ENCODE data around the gene HDHD2. TPM values are rescaled to one million over a fixed set of nuclear protein-coding genes. Genes with fewer than 3 reads are reported as not detected.
A peak's percentile ranks its signal among the peaks of the same experiment; 100 is the strongest.
"Not testable (repeated sequence)": the region's sequence is repeated elsewhere in the genome, so short reads cannot be mapped to it uniquely, and the experiment has no call there.

Gene HDHD2
- total RNA-seq, 1 donor from 2014 or later, result 37.7 TPM

DNA sequence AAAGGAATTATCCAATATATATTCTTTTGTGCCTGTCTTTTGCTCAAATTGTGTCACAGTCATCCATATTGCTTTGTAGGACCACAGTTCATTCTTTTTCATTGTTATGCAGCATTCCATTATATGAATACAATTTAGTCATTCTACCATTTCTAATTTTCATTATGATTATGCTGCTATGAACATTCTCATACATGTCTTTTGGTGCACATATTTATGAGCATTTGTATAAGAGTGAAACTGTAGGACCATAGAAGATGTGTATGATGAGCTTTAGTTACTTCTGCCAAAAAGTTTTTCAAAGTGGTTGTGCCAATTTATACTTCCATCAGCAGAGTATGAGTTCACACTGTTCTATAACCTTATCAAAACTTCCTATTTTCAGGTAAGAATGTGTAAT, 18.2 kb upstream of the HDHD2 start:
- H3K9me3 Mint-ChIP-seq, result no peaks in the 10 kb centered on the region
- H3K4me1 Mint-ChIP-seq, result peaks cover 17% of the 10 kb centered on the region
- peaks cover 12% of the 10 kb centered on the region for H3K36me3 Mint-ChIP-seq (ENCODE audit: low read depth)
- no peak for DNase-seq
- H3K4me3 Mint-ChIP-seq, result no peak overlapping the region
- intact Hi-C loops (cut with micrococcal nuclease), result no loop called here
- no peaks in the 10 kb centered on the region for H3K27me3 Mint-ChIP-seq
- H3K27ac Mint-ChIP-seq, result no peak overlapping the region

DNA sequence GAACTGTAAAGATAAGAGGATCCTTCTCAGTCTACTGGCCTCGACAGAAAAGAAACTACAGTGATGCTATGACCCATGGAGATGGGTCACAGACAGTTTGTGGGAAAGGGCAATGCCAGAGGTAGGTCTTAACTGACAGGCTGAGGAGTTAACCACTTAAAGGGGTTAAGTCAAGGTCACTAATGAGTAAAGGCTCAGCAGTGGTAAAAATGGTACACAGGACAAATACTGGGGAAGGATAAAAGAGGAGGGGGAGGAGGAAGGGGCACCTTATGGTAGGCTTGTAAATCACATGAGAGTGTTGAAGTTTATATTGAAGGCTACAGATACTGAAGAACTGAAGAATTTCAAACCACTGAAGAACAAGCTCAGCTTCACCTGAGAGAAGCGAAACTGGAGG, 16.0 kb upstream of the HDHD2 start:
- intact Hi-C loops (cut with micrococcal nuclease), result no loop called here
- H3K9me3 Mint-ChIP-seq, result no peaks in the 10 kb centered on the region
- peaks cover 12% of the 10 kb centered on the region for H3K36me3 Mint-ChIP-seq (ENCODE audit: low read depth)
- H3K27ac Mint-ChIP-seq, result no peak overlapping the region
- no peak overlapping the region for H3K4me3 Mint-ChIP-seq
- no peaks in the 10 kb centered on the region for H3K27me3 Mint-ChIP-seq
- H3K4me1 Mint-ChIP-seq, result peaks cover 24% of the 10 kb centered on the region
- no peak for DNase-seq

DNA sequence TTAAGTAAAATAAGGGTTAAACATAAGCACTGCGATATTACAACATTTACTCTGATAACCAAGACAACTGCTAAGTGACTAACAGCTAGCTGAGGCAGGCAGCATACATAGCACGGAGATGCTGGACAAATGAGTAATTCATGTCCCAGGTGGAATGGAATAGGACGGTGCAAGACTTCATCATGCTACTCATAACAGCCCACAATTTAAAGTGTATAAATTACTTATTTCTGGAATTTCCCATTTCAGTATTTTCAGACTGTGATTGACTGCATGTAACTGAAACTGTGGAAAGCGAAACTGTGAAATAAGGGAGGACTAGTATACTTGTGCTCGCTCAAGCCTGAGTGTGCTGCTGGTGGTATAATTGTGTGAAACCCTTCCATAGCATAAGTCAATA, 12.9 kb upstream of the HDHD2 start:
- H3K4me1 Mint-ChIP-seq, result peaks cover 20% of the 10 kb centered on the region
- H3K27ac Mint-ChIP-seq, result no peak overlapping the region
- no peaks in the 10 kb centered on the region for H3K9me3 Mint-ChIP-seq

DNA sequence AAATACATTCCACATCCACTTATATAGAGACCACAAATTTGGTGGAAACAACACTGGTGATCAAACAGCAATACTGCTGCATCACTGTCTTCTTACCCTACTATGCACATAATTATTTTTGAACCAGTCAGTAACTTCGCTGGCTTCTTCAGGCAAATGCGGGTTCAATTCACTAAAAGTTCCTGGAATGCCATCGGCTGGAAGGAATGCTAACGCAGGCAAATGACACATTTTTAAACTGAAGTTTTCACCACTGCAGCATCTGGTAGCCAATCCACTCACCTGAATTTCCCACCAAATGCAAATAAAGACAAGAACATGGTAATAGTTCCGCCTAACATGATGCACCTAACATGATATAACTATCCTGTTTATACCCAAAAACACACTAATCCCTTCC, 10.0 kb upstream of the HDHD2 start:
- peaks cover 17% of the 10 kb centered on the region for H3K36me3 Mint-ChIP-seq (ENCODE audit: low read depth)
- DNase-seq, result no peak
- no peak overlapping the region for H3K27ac Mint-ChIP-seq
- no peak overlapping the region for H3K4me3 Mint-ChIP-seq
- H3K27me3 Mint-ChIP-seq, result no peaks in the 10 kb centered on the region
- peaks cover 17% of the 10 kb centered on the region for H3K4me1 Mint-ChIP-seq
- intact Hi-C loops (cut with micrococcal nuclease), result no loop called here
- H3K9me3 Mint-ChIP-seq, result no peaks in the 10 kb centered on the region

More for the DNA sequence above, 12.9 kb upstream of the HDHD2 start:
- DNase-seq, result no peak
- intact Hi-C loops (cut with micrococcal nuclease), result loop anchor here (1.0 kb wide), 1 partner anchor 43 kb away; no protein-coding TSS in a partner anchor
- H3K27me3 Mint-ChIP-seq, result no peaks in the 10 kb centered on the region
- no peak overlapping the region for H3K4me3 Mint-ChIP-seq
- H3K36me3 Mint-ChIP-seq (ENCODE audit: low read depth), result peaks cover 13% of the 10 kb centered on the region

DNA sequence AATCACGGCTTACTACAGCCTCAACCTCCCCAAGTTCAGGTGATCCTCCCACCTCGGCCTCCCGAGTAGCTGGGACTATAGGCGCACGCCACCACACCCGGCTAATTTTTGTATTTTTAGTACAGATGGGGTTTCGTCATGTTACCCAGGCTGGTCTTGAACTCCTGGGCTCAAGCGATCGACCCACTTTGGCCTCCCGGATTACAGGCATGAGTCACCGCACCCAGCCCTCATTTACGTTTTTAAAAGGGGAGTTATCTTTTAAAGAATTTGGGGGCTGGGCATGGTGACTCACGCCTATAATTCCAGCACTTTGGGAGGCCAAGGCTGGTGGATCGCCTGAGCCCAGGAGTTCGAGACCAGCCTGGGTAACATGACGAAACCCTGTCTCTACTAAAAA, 8.1 kb upstream of the HDHD2 start:
- H3K4me1 Mint-ChIP-seq; intact Hi-C loops (cut with micrococcal nuclease); DNase-seq; H3K9me3 Mint-ChIP-seq; H3K27me3 Mint-ChIP-seq; H3K4me3 Mint-ChIP-seq; H3K27ac Mint-ChIP-seq: not testable (repeated sequence)
- H3K36me3 Mint-ChIP-seq (ENCODE audit: low read depth), result peaks cover 15% of the 10 kb centered on the region

DNA sequence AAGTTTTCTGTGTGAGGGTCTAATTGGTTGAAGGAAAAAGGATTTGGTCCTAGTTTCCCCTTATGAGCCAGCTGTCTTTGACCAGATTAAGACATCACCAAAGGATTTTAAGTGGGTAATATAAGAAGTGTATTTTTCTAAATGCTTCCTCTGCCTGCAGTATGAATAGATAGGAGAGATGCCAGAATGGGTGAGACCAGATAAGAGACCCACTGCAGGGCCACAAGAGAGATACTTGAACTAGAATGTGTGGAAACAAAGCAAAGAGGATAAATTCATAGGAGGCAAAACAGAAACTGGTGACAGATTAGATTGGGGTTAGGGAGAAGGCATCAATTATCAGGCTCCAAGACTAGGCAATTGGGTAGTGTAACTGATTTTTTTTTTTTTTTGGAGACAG, 1.1 kb upstream of the HDHD2 start:
- H3K9me3 Mint-ChIP-seq, result peaks cover 3% of the 10 kb centered on the region
- no peaks in the 10 kb centered on the region for H3K27me3 Mint-ChIP-seq
- intact Hi-C loops (cut with micrococcal nuclease), result no loop called here
- peak overlapping the region; percentile 95 for H3K27ac Mint-ChIP-seq
- H3K36me3 Mint-ChIP-seq (ENCODE audit: low read depth), result peaks cover 22% of the 10 kb centered on the region
- no peak for DNase-seq
- H3K4me3 Mint-ChIP-seq, result peak overlapping the region; percentile 96
- peaks cover 27% of the 10 kb centered on the region for H3K4me1 Mint-ChIP-seq

DNA sequence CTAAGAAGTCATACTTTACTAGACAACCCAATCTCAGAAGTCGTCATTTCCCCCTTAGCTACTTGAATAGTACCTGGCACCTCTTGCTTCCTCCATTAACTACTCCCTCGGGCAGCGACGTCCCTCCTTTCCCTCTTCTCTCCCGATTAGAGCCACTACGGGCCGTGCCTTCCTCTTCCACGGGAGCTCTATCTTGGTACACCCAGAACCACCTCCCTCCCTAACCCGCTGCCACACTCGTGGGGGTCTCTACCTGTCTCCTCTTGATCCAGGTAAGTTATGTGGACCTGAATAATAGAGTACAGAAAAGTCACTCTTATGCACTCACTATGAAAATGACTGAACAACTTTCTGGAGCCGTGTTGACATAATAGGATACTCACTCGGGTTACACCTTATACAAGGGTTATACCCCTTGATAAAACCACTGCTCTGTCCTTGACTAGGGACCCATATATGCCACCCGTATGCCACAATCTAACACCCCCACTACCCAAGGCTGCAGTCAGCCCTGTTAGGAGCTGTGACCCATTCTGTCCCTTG, 595 bp upstream of the HDHD2 start:
- DNase-seq, result no peak
- Mint-ChIP-seq H3K9me3 (peaks cover 3% of the 10 kb centered on the region), H3K4me1 (peaks cover 27% of the 10 kb centered on the region), H3K27ac (peak overlapping the region; percentile 95), H3K27me3 (no peaks in the 10 kb centered on the region), H3K36me3 (ENCODE audit: low read depth) (peaks cover 18% of the 10 kb centered on the region), H3K4me3 (peak overlapping the region; percentile 96)
- intact Hi-C loops (cut with micrococcal nuclease), result loop anchor here (1.0 kb wide), 2 partner anchors 25 to 31 kb away; partner anchors contain the start of gene IER3IP1

DNA sequence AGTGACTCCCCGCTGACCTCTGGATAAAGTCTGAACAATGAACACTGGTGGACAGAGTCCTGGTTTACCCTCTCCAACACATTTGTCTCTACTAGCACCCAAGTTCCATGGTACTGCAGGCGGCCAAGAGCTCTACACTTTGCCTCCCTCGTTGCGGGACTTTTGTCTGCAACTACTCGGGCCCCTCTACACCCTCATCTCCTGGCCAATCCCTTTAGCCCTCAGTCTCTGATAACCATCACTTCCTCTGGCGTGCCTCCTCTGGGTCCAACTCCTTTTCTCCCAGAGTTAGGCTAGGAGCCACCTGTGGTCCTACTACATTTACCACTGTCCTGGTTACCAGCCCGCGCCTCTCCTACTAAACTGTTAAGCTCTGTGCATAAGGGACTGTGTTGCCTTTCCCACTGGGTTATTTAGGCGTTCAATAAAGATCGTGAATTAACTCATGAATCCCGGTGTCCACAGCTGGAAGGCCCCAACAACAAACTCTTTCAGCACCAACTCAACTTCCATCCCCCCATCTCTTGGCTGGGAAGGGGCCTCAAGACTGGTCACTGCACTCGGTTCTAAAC, 757 bp downstream of the HDHD2 start:
- Mint-ChIP-seq H3K9me3 (peaks cover 3% of the 10 kb centered on the region), H3K27ac (peak overlapping the region; percentile 95), H3K4me1 (peaks cover 27% of the 10 kb centered on the region), H3K27me3 (no peaks in the 10 kb centered on the region), H3K36me3 (ENCODE audit: low read depth) (peaks cover 25% of the 10 kb centered on the region), H3K4me3 (peak overlapping the region; percentile 96)
- DNase-seq, result peak; percentile 63
- intact Hi-C loops (cut with micrococcal nuclease), result loop anchor here (1.0 kb wide), 2 partner anchors 27 to 29 kb away; partner anchors contain the start of gene IER3IP1

DNA sequence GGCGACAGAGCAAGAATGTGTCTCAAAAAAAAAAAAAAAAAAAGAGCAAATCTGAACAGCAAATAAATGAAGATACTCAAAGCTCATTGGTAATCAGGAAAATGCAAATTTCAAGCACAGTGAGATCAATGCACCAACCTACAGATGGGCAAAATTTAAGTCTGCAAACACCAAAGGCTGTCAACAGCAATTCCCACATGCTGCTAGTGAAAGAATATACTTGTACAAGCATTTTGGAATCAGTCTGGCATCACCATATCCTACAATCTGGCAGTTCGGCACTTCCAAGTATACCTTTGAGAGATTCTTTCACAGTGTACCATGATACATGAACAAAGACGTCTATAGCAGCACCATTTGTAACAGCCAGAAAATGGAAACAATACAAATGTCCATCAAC, 4.1 kb downstream of the HDHD2 start:
- H3K9me3 Mint-ChIP-seq, result no peaks in the 10 kb centered on the region
- no peak overlapping the region for H3K4me3 Mint-ChIP-seq
- H3K27ac Mint-ChIP-seq, result no peak overlapping the region
- intact Hi-C loops (cut with micrococcal nuclease), result no loop called here
- peaks cover 21% of the 10 kb centered on the region for H3K36me3 Mint-ChIP-seq (ENCODE audit: low read depth)
- peaks cover 23% of the 10 kb centered on the region for H3K4me1 Mint-ChIP-seq
- no peak for DNase-seq
- H3K27me3 Mint-ChIP-seq, result no peaks in the 10 kb centered on the region

DNA sequence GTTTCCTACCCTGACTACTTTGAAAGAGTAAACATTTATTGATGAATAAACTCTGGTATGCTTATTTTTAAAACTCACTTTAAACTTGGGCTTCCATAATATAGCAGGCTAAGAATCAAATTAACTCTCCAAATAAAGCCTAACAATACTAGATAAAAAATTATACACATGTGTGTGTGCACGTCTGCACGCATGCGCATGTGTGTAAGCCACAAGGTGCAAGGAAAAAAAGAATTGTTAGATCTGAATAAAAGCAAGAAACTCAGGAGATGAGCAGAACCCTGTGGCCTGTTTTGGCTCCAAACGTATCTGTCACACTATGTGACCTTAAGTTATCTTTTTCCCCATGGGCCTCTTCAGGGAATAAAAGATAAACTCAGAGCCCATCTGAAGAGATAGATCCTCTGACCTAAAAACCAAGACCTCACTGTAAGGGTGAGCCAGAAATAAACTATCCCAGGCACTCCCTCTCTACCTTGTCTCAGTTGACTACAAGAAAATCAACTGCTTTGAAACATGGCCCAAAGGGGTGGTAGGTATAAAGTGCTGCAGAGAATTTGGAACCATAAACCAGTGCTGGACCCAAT, 6.3 kb downstream of the HDHD2 start:
- H3K36me3 Mint-ChIP-seq (ENCODE audit: low read depth), result peaks cover 30% of the 10 kb centered on the region
- H3K27me3 Mint-ChIP-seq, result no peaks in the 10 kb centered on the region
- no peaks in the 10 kb centered on the region for H3K9me3 Mint-ChIP-seq
- intact Hi-C loops (cut with micrococcal nuclease), result loop anchor here (5.0 kb wide), 1 partner anchor 33 kb away; the partner anchor contains the start of gene IER3IP1
- peaks cover 8% of the 10 kb centered on the region for H3K4me1 Mint-ChIP-seq
- H3K4me3 Mint-ChIP-seq, result no peak overlapping the region
- H3K27ac Mint-ChIP-seq, result no peak overlapping the region
- DNase-seq, result no peak

DNA sequence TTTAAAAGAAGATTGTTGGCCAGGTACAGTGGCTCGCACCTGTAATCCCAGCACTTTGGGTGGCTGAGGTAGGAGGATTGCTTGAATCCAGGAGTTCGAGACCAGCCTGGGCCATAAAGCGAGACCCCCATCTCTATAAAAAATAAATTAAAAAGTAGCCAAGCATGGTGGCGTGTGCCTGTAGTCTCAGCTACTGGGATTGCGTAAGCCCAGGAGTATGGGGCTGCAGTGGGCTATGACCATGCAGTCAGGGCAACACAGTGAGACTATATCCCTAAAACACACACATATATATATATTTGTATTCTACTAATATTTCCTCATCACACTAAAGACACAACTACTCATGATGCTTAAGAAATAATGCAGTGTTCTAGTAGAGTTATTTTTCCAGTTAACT, 7.1 kb downstream of the HDHD2 start:
- intact Hi-C loops (cut with micrococcal nuclease), result loop anchor here (5.0 kb wide), 1 partner anchor 34 kb away; the partner anchor contains the start of gene IER3IP1
- Mint-ChIP-seq H3K9me3 (no peaks in the 10 kb centered on the region), H3K27me3 (no peaks in the 10 kb centered on the region), H3K27ac (no peak overlapping the region), H3K4me3 (no peak overlapping the region), H3K4me1 (no peaks in the 10 kb centered on the region), H3K36me3 (ENCODE audit: low read depth) (peaks cover 29% of the 10 kb centered on the region)
- DNase-seq, result no peak

DNA sequence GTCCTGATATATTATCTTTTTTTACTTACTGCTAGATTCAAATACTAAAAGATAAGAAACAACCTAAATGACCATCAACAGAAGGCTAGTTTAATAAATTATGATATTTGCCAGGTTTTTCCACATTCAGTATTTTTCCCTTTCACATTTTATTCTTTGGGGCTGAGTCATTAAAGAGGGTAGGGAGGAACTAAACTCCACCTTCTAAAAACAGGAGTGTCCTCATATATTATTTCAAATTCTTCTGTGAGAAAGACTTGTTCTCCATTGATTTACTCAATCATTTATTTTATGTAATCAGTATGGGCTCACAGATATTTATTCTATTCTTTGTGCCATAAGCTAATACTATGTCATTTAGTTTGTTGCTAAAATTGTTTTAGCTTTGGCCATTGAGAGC, 9.0 kb downstream of the HDHD2 start:
- no peaks in the 10 kb centered on the region for H3K4me1 Mint-ChIP-seq

DNA sequence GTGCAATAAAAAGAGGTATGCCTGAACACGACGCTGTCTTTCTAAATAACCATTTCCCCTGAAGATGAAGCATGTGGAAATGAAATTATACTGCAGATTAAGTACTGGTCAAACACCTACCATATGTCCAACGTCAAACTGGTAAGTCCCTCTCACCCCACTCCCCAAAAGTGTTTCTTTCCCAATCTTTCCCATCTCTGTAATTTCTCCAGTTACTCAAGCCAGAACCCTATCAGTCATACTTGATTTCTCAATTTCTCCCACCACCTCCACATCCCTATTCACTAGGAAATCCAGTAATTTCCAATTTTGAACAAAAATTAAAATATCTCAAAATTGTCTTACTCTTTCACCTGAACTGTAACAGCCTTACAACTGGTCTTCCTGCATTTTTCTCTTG, 29.2 kb downstream of the HDHD2 start:
- DNase-seq, result no peak
- no peak overlapping the region for H3K27ac Mint-ChIP-seq

More for the DNA sequence above, 9.0 kb downstream of the HDHD2 start:
- Mint-ChIP-seq H3K9me3 (no peaks in the 10 kb centered on the region), H3K36me3 (ENCODE audit: low read depth) (peaks cover 30% of the 10 kb centered on the region), H3K4me3 (no peak overlapping the region), H3K27ac (no peak overlapping the region), H3K27me3 (no peaks in the 10 kb centered on the region)
- intact Hi-C loops (cut with micrococcal nuclease), result loop anchor here (5.0 kb wide), 1 partner anchor 36 kb away; the partner anchor contains the start of gene IER3IP1
- DNase-seq, result no peak

DNA sequence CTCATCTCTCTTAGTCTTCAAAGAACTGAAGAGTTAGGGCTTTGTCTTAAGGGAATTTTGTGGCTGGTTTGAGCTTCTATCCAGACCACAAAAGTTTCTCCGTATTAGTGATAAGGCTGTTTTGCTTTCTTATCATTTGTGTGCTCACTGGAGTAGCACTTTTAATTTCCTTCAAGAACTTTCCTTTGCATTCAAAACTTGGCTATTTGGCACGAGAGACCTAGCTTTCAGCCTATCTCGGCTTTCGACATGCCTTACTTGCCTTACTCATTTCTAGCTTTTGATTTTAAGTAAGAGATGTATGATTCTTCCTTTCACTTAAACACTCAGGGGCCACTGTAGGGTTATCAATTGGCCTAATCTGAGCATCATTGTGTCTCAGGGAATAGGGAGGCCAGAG, 29.9 kb downstream of the HDHD2 start:
- H3K4me3 Mint-ChIP-seq, result no peak overlapping the region
- H3K4me1 Mint-ChIP-seq, result peaks cover 20% of the 10 kb centered on the region
- H3K36me3 Mint-ChIP-seq (ENCODE audit: low read depth), result peaks cover 35% of the 10 kb centered on the region
- H3K27me3 Mint-ChIP-seq, result no peaks in the 10 kb centered on the region
- H3K27ac Mint-ChIP-seq, result peak overlapping the region; percentile 30
- no peak for DNase-seq
- no peaks in the 10 kb centered on the region for H3K9me3 Mint-ChIP-seq
- intact Hi-C loops (cut with micrococcal nuclease), result loop anchor here (1.0 kb wide), 3 partner anchors 30 to 56 kb away; partner anchors contain the start of genes HDHD2 and IER3IP1

More for the DNA sequence above, 29.2 kb downstream of the HDHD2 start:
- Mint-ChIP-seq H3K4me3 (no peak overlapping the region), H3K4me1 (peaks cover 20% of the 10 kb centered on the region), H3K9me3 (no peaks in the 10 kb centered on the region), H3K36me3 (ENCODE audit: low read depth) (peaks cover 38% of the 10 kb centered on the region), H3K27me3 (no peaks in the 10 kb centered on the region)
- intact Hi-C loops (cut with micrococcal nuclease), result no loop called here

All from activated CD4-positive, alpha-beta T cell treated with anti-CD3 and anti-CD28 coated beads, Interleukin-2, amount 10 ng/mL, durations not matched to agents 24 days and 14 days (primary cell).